GM19351 (cell line): ENCODE measurements around the gene VMP1.
A peak's percentile ranks its signal among the peaks of the same experiment; 100 is the strongest.

Experiments used
- ATAC-seq: cut with Tn5 transposase; IDR thresholded peaks from one replicate; pipeline ENCODE4 v1.9.1; 2021; ENCODE audit warnings: mild to moderate bottlenecking, moderate library complexity; ENCODE audit not compliant: unreplicated experiment

The VMP1 gene

DNA sequence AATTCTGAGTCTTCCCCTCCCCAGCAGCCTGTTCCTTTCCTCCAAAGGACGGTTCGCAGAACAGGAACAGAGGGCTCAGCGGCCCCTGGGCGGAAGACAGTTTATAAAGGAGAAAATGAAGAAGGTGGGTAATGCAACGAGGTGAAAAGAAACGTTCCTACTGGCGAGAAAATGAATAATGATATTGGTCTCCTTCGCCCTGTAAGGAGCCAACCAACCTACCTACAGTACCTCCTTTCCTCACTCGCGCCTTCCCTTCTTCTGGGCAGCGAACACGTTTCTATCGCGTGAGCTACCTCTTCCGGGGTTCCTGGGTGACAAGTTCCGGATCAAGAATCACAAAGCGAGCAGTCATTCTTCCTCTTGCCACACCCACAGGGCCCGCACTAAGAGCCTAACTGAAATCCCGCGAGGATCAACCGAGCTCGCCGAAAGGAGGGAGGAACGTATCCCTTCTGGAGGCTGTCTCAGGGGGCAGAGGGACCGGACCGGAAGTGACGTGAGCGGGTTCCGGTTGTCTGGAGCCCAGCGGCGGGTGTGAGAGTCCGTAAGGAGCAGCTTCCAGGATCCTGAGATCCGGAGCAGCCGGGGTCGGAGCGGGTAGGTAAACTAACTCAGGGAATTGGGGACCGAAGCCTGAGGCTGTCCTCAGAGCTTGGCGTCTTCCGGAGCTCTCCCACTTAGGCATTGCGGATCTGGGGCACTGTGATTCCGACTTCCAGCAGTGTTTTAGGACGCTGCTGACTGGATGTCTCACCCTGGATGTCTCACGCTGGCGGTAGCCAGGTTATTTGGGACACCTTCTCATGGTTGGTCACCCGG, at the start of gene VMP1, which contains the start of gene PTRH2:
TSS of gene VMP1 (plus strand) at position 506 of the 822 bp plus-strand sequence. CDS start 23,793 bp downstream, outside the sequence.
TSS of gene PTRH2 (minus strand) at position 282 of the 822 bp plus-strand sequence. CDS start 9,452 bp downstream, outside the sequence.
- peak; percentile 95 for ATAC-seq

DNA sequence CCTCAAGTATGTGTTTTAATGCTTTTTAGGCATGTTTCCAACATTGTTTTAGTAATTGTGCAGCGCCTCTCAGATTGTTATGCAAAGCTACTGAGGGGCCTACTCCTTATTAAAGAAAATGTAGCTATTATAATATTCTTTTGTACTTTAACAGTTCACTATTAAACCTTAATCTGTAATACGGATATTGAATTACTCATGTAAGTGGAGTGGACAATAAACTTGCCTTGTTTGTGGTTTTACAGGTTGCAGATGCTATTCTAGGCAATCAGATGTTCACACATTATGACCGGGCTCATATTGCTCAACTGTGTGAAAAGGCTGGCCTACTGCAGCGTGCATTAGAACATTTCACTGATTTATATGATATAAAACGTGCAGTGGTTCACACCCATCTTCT, 41.2 kb upstream of the VMP1 start:
- no peak for ATAC-seq

DNA sequence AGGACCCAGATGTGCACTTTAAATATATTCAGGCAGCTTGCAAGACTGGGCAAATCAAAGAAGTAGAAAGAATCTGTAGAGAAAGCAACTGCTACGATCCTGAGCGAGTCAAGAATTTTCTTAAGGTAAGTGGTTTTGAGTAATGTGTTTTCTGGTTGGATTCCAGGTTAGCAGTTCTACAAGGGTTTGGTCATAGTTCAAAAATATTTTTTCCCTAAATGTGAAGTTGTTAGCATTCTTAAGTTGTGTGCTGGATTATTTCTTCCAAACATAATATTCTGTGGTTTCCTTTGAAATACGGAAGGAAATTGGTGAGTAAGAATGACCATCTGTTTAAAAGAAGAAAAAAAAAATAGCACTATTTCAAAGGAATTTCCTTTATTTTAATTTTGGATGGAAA, 38.6 kb upstream of the VMP1 start:
- ATAC-seq = no peak

DNA sequence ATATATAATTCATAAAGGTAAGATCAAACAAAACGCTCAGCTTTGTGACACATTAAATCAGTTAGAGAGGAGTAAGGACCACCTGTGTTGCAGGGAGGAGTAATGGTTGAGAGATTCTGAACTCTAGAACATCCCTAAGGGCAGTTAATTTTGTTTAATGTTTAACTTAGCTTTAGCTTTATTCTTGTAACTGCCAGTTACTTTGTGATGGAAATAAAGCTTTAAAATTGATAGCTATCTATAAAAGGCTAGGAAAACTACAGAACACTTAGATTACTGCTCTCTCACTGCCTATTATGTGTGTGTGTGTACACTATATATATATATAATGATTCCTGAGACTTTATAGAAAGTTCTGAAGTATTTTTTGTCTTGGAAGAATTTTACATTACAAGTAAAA, 38.0 kb upstream of the VMP1 start:
- no peak for ATAC-seq

DNA sequence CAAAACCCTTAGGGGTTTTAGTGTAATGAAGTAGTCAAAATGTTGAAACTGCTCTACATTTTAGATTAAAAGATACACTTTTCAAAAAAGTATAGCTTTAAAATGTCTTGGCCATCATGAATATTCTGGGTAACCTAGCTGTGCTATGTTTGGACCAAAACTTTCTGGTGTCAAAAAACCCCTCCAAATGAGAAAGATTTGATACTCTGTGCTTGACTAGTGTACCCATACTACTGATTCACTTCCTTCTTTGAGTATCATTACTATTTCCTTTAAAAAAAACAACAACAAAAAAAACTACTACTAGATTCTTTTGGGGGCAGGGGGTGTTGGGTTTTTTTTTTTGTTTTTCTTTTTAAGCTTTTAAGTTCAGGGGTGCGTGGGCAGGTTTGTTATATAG, 37.5 kb upstream of the VMP1 start:
- ATAC-seq = no peak

DNA sequence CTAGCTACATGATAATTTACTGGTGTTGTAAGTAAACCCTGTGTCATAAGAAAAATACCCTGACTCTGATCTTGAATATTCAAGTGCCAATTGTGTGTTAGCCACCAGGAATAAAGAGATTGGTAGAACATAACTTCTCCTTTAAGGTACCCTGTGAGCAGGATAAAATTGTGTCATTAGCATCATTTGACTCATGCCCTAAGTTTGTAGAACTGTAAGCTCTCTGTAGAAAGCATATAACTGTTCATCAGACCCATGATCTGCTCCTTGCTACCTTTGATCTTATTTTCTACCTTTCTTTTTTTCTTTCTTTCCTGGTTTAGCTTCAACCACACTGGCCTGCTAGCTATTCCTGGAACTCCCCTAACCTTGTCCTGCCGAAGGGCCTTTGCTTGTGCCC, 36.1 kb upstream of the VMP1 start:
- no peak for ATAC-seq

DNA sequence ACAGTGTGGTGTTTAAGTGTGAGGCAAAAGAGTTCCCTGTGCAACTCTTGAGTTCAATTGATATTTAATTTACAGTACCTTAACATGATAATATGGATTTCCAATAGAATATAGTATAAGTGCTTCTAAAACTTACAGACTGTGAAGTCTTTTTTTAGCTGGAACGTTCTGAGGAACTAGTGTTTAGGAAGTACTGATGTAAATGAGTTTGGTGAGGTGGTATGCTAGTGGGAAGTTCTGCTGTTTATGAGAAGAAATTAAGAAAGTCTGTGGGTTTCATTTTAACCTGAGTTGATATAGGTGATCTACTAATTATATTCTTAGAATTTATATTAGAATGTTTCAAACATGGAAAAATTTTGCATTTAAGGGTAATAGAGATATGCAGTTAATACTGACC, 32.2 kb upstream of the VMP1 start:
- no peak for ATAC-seq

DNA sequence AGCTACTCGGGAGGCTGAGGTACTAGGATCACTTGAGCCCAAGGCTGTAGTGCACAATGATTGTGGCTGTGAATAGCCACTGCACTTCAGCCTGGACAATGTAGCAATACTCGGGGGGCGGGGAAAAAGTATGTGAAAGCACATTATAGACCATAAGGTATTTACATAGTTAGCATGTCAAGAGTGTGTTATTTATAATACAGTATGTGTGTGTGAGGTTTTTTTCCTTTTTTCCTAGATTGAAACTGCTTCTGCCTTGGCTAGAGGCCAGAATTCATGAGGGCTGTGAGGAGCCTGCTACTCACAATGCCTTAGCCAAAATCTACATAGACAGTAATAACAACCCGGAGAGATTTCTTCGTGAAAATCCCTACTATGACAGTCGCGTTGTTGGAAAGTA, 30.7 kb upstream of the VMP1 start:
- no peak for ATAC-seq

DNA sequence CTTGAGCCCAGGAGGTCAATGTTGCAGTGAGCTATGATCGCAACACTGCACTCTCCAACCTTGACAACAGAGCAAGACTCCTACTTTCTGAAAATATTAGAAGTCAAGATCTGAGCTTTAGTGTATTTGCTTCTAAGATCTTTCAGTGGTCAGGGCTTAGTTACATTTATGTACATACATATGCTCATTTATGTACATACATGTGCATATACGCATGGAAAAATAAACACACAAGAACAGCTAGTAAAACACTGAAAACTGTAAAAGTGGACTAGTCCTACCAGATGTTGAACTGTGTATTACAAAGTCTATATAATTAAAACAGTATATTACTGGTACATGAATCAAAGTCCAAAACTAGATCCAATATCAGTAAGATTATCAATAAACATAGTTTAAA, 28.5 kb upstream of the VMP1 start:
- ATAC-seq = no peak

DNA sequence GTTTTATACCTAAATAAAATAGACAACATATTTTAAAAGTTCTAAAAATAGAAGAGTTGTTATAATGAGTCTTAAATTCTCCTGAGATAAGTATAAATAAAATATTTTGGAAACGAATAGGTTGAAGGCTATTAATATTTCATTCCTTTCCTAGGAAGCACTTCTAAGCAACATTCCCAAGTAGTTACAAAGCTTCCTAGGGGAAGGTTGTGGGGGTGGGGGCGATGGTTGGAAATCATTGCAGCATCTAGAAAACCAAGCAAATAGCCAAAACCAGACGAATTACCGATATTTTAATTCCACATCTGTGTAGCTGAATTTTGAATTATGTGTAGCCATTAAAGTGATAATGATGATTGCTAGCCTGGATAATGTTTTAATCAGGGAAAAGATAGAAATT, 27.1 kb upstream of the VMP1 start:
- no peak for ATAC-seq

DNA sequence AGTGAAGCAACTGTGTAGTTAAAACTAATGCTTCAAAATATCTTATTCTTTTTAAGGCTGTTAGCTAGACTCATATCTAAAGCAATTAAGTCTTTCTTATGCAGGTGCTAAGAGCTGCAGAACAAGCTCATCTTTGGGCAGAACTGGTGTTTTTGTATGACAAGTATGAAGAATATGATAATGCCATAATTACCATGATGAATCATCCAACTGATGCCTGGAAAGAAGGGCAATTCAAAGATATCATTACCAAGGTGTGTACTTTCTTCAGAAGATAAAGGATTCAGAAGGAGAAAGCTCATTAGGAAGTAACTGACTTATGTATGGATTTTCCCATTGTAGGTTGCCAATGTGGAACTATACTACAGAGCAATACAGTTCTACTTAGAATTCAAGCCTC, 24.2 kb upstream of the VMP1 start:
- ATAC-seq = no peak

DNA sequence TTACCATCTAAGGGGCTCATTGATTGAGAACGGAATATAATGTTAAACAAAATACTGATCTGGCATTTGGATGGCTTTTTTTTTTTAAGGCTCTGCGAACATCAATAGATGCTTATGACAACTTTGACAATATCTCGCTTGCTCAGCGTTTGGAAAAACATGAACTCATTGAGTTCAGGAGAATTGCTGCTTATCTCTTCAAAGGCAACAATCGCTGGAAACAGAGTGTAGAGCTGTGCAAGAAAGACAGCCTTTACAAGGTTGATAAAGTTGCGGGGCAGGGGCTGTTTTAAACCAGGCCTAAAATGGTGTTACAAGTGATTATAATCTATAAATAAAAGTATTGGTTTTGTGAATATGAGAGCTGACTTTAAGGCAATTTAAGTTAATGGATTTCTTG, 22.5 kb upstream of the VMP1 start:
- no peak for ATAC-seq

DNA sequence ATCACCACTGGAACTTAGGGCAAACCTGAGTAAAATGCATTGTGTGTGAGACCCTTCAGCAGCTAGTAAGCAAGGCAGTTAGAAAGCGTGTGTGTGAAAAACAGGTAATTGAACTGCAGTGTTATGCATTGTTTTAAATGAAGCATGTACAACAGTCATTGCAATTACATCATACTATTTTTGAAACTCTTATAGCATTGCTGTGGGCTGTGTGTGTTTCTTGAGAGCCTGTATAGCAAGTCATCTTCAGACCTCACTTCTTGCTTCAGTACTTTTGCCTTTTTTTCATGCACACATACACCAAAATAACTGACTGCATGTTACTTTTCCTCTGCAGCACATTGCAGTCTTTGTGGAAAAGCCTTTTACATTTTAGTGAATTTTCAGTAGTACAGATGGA, 19.4 kb upstream of the VMP1 start:
- ATAC-seq = no peak

DNA sequence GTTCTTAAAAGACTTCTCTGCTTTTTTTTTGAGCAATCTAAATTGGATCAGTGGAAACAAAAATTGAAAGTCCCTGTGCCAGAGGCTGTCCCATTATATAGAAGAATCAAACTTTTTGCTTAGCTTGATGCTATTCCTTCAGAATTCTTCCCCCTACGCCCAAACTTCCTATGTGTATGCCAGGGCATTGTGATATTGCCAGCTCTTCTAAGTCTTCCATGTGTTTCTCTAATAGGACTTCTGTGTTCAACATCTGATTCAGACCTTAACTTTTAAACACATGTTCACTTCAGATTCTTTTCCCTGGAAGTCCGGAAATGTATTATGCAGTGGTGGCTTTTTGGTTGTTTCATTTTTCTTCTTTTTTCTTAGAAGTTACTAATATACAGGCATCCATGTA, 19.0 kb upstream of the VMP1 start:
- no peak for ATAC-seq

DNA sequence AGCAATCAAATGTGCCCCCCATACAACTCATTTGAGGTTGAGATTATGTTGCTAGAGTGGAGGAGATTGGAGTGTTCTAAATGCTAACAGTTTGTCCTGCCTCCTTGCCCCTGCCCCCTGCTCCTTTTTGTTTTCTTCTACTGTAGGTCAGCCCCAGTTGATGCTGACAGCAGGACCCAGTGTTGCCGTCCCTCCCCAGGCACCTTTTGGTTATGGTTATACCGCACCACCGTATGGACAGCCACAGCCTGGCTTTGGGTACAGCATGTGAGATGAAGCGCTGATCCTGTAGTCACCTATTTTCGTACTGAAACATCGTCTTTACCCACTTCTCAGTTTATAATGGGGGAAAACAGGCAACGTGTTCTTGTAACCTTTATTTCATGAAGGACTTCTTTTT, 13.9 kb upstream of the VMP1 start:
- ATAC-seq = no peak

DNA sequence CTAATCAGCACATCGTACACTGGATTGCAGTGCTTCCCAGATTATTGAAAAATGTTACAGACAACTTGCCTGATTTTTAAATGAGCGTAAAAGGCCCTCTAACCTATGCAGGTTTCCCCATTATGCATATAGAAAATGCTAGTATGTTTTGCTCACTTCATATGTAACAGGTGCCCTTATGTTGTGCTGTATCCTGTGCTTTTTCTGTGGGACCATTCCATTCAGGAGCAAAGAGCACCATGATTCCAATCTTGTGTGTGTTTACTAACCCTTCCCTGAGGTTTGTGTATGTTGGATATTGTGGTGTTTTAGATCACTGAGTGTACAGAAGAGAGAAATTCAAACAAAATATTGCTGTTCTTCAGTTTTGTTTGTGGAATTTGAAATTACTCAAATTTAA, 13.1 kb upstream of the VMP1 start:
- ATAC-seq = no peak

DNA sequence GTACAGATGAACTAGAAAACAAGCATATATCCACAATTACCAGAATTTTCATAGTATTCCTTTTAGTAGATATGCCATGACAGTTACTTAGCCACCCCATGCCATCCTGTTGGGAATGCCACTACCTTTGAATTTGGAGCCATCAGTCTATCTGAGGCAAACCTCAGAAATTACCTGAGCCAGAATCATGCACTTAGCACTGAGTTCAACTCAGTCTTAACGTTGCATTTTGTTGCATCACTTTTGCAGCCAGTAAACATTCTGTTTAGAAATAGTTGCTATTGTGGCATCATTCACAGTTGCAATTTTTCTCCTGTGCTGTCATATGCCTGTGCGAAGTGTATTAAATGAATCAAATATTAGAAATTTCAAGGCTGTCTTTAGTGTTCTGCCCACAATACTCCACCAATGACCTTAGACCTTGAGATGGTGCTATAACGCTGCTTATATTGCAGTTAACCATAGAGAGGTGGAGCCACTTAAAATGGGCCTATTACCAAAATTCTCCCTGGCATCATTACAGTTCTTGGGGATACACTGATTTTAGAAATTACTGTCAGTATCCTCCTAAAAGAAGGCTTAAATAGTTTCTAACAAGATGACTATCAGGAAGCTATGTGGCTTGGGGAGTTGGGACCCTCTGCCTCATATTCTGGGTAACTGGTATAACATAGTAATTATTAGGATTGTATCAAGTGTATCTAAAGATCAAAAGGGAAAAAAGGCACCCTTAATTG, 11.3 kb upstream of the VMP1 start:
- no peak for ATAC-seq

DNA sequence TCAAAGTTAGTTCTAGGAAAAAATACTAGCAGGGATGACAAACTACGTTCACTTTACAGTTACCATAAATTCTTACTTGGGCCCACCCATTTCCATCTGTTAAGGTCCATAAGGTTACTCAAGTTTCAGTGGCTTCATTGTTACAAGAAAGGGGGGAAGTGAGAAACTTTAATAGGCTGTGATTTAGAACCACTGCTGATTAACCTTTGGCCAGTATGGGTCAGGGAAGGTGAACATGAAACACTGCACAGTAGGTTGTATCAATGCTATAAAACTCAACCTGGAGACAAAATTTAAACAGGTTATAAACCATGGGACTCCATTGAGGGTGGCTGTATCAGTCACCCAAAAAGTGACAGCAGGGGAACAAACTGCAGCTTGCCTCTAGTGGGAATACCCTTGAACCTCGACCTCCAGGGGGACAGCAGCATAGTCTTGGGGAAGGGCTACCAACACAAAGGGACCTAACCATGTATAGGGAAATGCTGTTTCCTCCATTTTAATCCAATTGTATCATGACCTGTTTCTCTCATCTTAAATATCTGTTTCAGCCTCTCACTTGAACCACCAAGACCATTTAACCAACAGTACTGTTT, 10.7 kb upstream of the VMP1 start:
- no peak for ATAC-seq

DNA sequence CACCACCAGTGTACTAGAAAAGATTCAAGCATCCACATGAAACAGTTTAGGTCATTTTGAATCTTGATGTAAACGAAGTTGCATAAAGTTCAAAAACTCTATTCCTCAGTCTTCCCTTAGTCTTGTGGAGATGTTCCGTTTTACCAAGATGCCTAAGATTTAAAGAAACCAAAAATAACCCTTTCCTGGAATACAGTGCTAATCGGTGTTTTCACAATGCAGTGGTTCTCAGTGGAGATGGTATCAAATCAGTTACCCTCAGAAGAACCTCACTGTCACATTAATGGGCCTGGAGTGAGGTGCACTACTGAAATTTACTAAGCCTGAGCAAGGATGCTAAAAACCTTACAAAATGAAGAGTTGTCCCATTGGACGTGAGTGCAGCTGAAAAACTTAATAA, 9.3 kb upstream of the VMP1 start:
- ATAC-seq = no peak

DNA sequence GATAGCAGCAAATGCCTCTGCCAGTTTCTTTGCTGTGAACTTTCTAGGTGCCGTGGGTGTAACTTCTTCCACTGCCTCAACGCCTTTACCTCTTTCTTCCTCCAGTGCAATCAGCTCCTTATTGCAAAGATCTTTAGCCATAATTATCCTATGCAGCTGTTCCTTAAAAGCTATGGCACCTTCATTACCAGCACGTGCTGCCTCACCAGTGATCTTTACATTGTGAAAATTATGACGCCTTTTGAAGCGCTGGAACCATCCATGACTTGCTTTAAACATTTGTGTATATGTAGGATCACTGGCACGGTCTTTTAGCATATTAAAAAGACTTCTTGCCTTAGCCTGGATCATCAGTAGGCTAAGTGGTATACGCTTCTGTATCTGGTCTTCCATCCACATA, 8.2 kb upstream of the VMP1 start:
- no peak for ATAC-seq

DNA sequence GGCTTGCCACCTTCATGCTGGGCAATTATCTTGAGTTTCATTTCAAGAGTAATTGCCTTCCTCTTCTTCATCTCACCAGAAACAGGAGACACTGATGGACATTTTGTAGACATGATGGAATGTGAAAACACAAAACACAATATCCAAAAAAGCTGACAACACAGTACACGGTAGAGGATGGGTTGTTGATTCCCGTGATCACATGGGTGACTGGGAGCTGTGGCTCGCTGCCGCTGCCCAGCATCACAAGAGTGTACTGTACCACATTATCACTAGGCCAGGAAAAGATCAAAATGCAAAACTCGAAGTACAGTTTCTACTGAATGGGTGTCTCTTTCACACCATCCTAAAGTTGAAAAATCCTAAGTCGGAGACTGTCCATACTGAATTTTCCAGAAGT, 7.7 kb upstream of the VMP1 start:
- no peak for ATAC-seq

DNA sequence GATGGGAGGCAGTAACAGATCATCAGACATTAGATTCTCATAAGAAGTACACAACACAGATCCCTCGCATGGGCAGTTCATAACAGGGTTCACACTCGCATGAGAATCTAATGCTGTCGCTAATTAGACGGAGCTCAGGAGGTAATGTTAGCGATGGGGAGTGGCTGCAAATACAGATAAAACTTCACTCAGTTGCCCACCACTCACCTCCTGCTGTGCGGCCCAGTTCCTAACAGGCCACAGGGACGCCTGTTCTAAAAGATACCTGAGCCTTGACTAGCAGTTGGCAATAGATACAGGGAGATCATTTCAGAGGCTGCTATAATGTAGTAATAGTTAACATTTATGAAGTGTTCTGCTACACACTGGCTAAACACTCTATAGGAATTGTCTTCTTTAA, 5.2 kb upstream of the VMP1 start:
- no peak for ATAC-seq
